ENCODE measurements around the gene ITGB3. TPM values are rescaled to one million over a fixed set of nuclear protein-coding genes. Genes with fewer than 3 reads are reported as not detected.

ITGB3 gene
- total and polyA plus RNA-seq, 9 of the 15 experiments (the other 6 are each of a cell fraction or from before 2014, with no cell fraction given), result 0.08 to 2.6 (median 0.62) TPM; not detected in 1

GRCh38 chr17:47213540-47213939, 40.1 kb upstream of the ITGB3 start (continued):
- TF ChIP-seq PATZ1 (CRISPR knock-in tag; IDR thresholded peaks at IDR 0.05; ENCODE audit: borderline replicate concordance) (no peak), PKNOX1 (IDR thresholded peaks at IDR 0.05) (peak; percentile 91), FOSL1 (tag; conservative IDR thresholded peaks at IDR 0.05) (0 out of 2 replicates have a peak, but pooled peaks have one; percentile 18)

- H4K20me1 ChIP-seq (replicated peaks; ENCODE audit: control insufficient read depth, insufficient read depth, low read length), result no peaks in the 10 kb centered on the region
- POLR2A ChIA-PET, result no interaction called here
- BruUV-seq (replicated peaks), result no TSS peak
- no peak for TF ChIP-seq CREB1 (IDR thresholded peaks at IDR 0.05)
- no peak for TF ChIP-seq CREB1 (CRISPR knock-in tag; IDR thresholded peaks at IDR 0.05)
- no peak for TF ChIP-seq CBX8 (IDR thresholded peaks at IDR 0.05; ENCODE audit: borderline replicate concordance, extremely low read depth, low read depth, low read length, poor library complexity, severe bottlenecking)
- no peak for TF ChIP-seq ATF3 (IDR thresholded peaks at IDR 0.05)
- no peak for TF ChIP-seq ATF3 (CRISPR knock-in tag; conservative IDR thresholded peaks at IDR 0.05)
- TF ChIP-seq E2F3 (CRISPR knock-in tag; IDR thresholded peaks at IDR 0.05), result no peak
- TF ChIP-seq MEF2A (IDR thresholded peaks at IDR 0.05; ENCODE audit: control insufficient read depth, low read depth, low read length), result no peak
- no peak for TF ChIP-seq GATAD2A (IDR thresholded peaks at IDR 0.05)
- no peak for TF ChIP-seq GTF3C2 (IDR thresholded peaks at IDR 0.05; ENCODE audit: borderline replicate concordance, extremely low read depth, insufficient read length)
These were observed 38.7 kb upstream of the ITGB3 start for GRCh38 chr17:47214931-47215330.

More at GRCh38 chr17:47214931-47215330, 38.7 kb upstream of the ITGB3 start:
- CTCF ChIA-PET (ENCODE audit: low intra/inter-chr PET ratio), result no interaction called here
- FAIRE-seq (no peak), DNase-seq (ENCODE audit: extremely low read depth in 1 of 4, low spot score in 3 of 4) (no peak), ATAC-seq (no peak)
- Histone ChIP-seq H3K27ac (ENCODE audit: extremely low read depth, low read depth, low read length) (no peak overlapping the region), H3K4me2 (ENCODE audit: insufficient read depth, low read length) (no peak overlapping the region), H3K4me3 (no peak overlapping the region), H3K9me3 (replicated peaks; ENCODE audit: control insufficient read depth, insufficient read depth, low read depth, low read length) (no peaks in the 10 kb centered on the region), H3K79me2 (ENCODE audit: control insufficient read depth, insufficient read depth, low read length) (peaks cover 46% of the 10 kb centered on the region), H3K9me1 (ENCODE audit: control insufficient read depth, insufficient read depth, low read length) (no peaks in the 10 kb centered on the region), H3K27me3 (ENCODE audit: control insufficient read depth in 2 of 2, insufficient read depth in 2 of 2, low read length in 2 of 2) (no peaks in the 10 kb centered on the region), H2AFZ (ENCODE audit: low read depth, low read length) (no peak overlapping the region), H3K9ac (ENCODE audit: insufficient read depth in 1 of 2, low read depth in 2 of 2, low read length in 2 of 2) (no peak overlapping the region), H3K36me3 (ENCODE audit: control insufficient read depth, insufficient read depth, low read length) (peaks cover 34% of the 10 kb centered on the region), H3K4me1 (replicated peaks in 1 of 2; ENCODE audit: control insufficient read depth in 2 of 2, insufficient read depth in 2 of 2, low read length in 2 of 2) (peaks cover 24 to 50% of the 10 kb centered on the region in 2 experiments; a peak in 4 of 5 replicates)
- intact Hi-C loops (cut with micrococcal nuclease) (loop anchor here (5.0 kb wide), 1 partner anchor 38 kb away; no protein-coding TSS in a partner anchor), in situ Hi-C loops (cut with MboI) (no loop called here)
- 85% methylated on average over 3 of the region's 3 CpGs for WGBS (ENCODE audit: insufficient coverage, low coverage, missing lambda C conversion rate)
